H1 (cell line): ENCODE results near the gene CLRN2. TPM values are rescaled to one million over a fixed set of nuclear protein-coding genes. Genes with fewer than 3 reads are reported as not detected.

Experiments used
- BRCA1 ChIP-seq: IDR thresholded peaks from 2 replicates; pipeline ENCODE4 v1.6.1; 2012; ENCODE audit warnings: low read depth, low read length, improper control_type of control experiment
- CBX5 ChIP-seq: fragments of 300-800, 300-1000 bp; sonication (generic); IDR thresholded peaks from 2 replicates; pipeline ENCODE4 v1.7.1; 2016; ENCODE audit warnings: antibody characterized with exemption, low read length, low read depth
- CBX8 ChIP-seq: fragments of 300-800, 300-1000 bp; sonication (generic); IDR thresholded peaks from 2 replicates; pipeline ENCODE4 v1.7.1; 2016; ENCODE audit warnings: low read depth, low read length, borderline replicate concordance
- EP300 ChIP-seq, 2 experiments: IDR thresholded peaks; 1 replicate in 1 of 2; 2 replicates in 1 of 2; pipeline ENCODE4 v1.6.1; 2011 to 2012; ENCODE audit warnings: low read depth in 2 of 2, low read length in 2 of 2, mild to moderate bottlenecking in 2 of 2, borderline replicate concordance in 1 of 2, inconsistent platforms in 1 of 2, moderate library complexity in 1 of 2
- KDM1A ChIP-seq: fragments of 200-600, 300-600 bp; sonication (generic); IDR thresholded peaks from 2 replicates; pipeline ENCODE4 v1.7.1; 2016; ENCODE audit warnings: mild to moderate bottlenecking, low read length, borderline replicate concordance
- NRF1 ChIP-seq: IDR thresholded peaks from 2 replicates; pipeline ENCODE4 v1.6.1; 2011; ENCODE audit warnings: mild to moderate bottlenecking, low read depth, low read length, improper control_type of control experiment
- RXRA ChIP-seq: IDR thresholded peaks from 2 replicates; pipeline ENCODE4 v1.6.1; 2011; ENCODE audit warnings: low read depth, mild to moderate bottlenecking, low read length, moderate library complexity; ENCODE audit not compliant: insufficient read depth
- SP4 ChIP-seq: IDR thresholded peaks from 2 replicates; pipeline ENCODE4 v1.6.1; 2012; ENCODE audit warnings: low read length, inconsistent platforms
- polyA plus RNA-seq, 7 experiments: library from polyadenylated mRNA; depleted of rRNA in 3 of 7; stranded (reverse) in 5 of 7; unstranded in 2 of 7; fragments of >200 nt in 5 of 7; fragments of 200-250 nt in 2 of 7; gene quantifications; 1 replicate in 5 of 7; 2 replicates in 1 of 7; 4 replicates in 1 of 7; pipeline versions ENCODE4 v1.2.1 to v1.2.3, GENCODE V29; 2011 to 2013; ENCODE audit warnings: missing spikeins in 2 of 7, mixed read lengths in 2 of 7
- total RNA-seq: library from RNA; stranded (reverse); fragmentation: NEBNext Ultra II Directional; extraction: Animal tissue kit (Norgen Biotek cat#: 25700); gene quantifications from 2 replicates; pipeline ENCODE4 v1.2.1, GENCODE V29; 2021
- TF ChIP-seq, protein P1 (sequence below): fragments of 300-600 bp; sonication (generic); IDR thresholded peaks from 2 replicates; pipeline ENCODE4 v1.7.1; 2012; ENCODE audit warnings: low read length, moderate library complexity, mild to moderate bottlenecking, inconsistent platforms; ENCODE audit not compliant: insufficient replicate concordance

Gene CLRN2
- total and polyA plus RNA-seq, 2 of the 8 experiments (the other 6 are each of a cell fraction or from before 2014, with no cell fraction given) = not detected

DNA sequence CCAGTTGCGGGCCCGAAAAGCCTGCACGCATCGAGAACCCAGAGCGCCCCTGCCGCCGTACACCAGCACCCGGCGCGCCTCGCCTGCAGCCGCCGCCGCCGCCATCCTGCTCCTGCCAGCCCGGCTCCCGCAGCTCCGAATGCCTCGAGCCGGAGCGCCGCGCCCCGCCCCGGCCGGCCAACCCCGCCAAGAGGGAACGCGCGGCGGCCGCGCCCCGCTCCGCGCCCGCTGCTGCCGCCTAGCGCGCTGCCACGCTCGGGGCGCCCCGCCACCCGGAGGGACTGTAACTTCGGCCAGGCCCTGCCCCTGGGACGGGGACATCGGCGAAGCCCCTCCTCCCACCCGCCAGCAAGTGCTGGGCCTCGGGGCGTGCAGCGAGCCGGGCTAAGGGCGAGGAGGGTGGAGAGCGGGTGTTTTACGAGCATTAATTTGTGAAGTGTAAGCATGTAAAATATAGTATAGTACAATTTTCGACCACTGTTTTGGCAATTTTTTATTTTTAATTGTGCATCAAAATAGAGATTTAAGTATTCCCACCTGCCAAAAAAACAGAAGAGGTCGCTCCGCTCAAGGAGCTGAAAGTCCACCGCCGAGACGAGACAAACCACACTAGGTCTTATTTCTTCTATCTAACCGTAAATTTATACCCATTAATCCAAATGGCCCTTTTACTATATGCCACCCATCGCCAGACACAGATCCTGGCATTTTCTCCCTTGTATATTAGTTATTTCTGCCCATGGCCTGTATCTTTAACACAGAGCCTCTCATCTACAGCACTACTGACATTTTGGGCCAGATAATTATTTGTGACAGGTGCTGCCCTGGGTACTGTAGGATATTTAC is 2.8 kb upstream of the CLRN2 start, which contains the start of gene QDPR (continued):
- no peak for TF ChIP-seq BRCA1
- no peak for TF ChIP-seq NRF1
- TF ChIP-seq SP4 = no peak
- no peak for TF ChIP-seq CBX5
- TF ChIP-seq RXRA = no peak
- no peak for TF ChIP-seq KDM1A
- no peak for TF ChIP-seq CBX8
- TF ChIP-seq EP300 (IDR thresholded peaks at IDR 0.05; ENCODE audit: borderline replicate concordance in 1 of 2, low read depth in 2 of 2, low read length in 2 of 2) = no peak
- TF ChIP-seq, protein P1, sequence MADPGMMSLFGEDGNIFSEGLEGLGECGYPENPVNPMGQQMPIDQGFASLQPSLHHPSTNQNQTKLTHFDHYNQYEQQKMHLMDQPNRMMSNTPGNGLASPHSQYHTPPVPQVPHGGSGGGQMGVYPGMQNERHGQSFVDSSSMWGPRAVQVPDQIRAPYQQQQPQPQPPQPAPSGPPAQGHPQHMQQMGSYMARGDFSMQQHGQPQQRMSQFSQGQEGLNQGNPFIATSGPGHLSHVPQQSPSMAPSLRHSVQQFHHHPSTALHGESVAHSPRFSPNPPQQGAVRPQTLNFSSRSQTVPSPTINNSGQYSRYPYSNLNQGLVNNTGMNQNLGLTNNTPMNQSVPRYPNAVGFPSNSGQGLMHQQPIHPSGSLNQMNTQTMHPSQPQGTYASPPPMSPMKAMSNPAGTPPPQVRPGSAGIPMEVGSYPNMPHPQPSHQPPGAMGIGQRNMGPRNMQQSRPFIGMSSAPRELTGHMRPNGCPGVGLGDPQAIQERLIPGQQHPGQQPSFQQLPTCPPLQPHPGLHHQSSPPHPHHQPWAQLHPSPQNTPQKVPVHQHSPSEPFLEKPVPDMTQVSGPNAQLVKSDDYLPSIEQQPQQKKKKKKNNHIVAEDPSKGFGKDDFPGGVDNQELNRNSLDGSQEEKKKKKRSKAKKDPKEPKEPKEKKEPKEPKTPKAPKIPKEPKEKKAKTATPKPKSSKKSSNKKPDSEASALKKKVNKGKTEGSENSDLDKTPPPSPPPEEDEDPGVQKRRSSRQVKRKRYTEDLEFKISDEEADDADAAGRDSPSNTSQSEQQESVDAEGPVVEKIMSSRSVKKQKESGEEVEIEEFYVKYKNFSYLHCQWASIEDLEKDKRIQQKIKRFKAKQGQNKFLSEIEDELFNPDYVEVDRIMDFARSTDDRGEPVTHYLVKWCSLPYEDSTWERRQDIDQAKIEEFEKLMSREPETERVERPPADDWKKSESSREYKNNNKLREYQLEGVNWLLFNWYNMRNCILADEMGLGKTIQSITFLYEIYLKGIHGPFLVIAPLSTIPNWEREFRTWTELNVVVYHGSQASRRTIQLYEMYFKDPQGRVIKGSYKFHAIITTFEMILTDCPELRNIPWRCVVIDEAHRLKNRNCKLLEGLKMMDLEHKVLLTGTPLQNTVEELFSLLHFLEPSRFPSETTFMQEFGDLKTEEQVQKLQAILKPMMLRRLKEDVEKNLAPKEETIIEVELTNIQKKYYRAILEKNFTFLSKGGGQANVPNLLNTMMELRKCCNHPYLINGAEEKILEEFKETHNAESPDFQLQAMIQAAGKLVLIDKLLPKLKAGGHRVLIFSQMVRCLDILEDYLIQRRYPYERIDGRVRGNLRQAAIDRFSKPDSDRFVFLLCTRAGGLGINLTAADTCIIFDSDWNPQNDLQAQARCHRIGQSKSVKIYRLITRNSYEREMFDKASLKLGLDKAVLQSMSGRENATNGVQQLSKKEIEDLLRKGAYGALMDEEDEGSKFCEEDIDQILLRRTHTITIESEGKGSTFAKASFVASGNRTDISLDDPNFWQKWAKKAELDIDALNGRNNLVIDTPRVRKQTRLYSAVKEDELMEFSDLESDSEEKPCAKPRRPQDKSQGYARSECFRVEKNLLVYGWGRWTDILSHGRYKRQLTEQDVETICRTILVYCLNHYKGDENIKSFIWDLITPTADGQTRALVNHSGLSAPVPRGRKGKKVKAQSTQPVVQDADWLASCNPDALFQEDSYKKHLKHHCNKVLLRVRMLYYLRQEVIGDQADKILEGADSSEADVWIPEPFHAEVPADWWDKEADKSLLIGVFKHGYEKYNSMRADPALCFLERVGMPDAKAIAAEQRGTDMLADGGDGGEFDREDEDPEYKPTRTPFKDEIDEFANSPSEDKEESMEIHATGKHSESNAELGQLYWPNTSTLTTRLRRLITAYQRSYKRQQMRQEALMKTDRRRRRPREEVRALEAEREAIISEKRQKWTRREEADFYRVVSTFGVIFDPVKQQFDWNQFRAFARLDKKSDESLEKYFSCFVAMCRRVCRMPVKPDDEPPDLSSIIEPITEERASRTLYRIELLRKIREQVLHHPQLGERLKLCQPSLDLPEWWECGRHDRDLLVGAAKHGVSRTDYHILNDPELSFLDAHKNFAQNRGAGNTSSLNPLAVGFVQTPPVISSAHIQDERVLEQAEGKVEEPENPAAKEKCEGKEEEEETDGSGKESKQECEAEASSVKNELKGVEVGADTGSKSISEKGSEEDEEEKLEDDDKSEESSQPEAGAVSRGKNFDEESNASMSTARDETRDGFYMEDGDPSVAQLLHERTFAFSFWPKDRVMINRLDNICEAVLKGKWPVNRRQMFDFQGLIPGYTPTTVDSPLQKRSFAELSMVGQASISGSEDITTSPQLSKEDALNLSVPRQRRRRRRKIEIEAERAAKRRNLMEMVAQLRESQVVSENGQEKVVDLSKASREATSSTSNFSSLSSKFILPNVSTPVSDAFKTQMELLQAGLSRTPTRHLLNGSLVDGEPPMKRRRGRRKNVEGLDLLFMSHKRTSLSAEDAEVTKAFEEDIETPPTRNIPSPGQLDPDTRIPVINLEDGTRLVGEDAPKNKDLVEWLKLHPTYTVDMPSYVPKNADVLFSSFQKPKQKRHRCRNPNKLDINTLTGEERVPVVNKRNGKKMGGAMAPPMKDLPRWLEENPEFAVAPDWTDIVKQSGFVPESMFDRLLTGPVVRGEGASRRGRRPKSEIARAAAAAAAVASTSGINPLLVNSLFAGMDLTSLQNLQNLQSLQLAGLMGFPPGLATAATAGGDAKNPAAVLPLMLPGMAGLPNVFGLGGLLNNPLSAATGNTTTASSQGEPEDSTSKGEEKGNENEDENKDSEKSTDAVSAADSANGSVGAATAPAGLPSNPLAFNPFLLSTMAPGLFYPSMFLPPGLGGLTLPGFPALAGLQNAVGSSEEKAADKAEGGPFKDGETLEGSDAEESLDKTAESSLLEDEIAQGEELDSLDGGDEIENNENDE = no peak
